K562 (cell line): Measurements from ENCODE around the gene UBL3. TPM values are rescaled to one million over a fixed set of nuclear protein-coding genes. Genes with fewer than 3 reads are reported as not detected.

ENCODE experiments used
- ATAC-seq: fragments of 200-7000 bp; cut with Tn5 transposase; 3 replicates; pipeline ENCODE4 v1.9.1; 2020; ENCODE audit warnings: moderate library complexity
- BruUV-seq: library from RNA; stranded (reverse); fragments of 400-500 nt; replicated peaks from 2 replicates; lab custom pipeline; 2021; lab: Mats Ljungman, UMichigan
- CTCF ChIA-PET: fragments of 300-600 bp; formaldehyde crosslinking; extraction: SDS; loops from one replicate; lab custom pipeline; 2021; ENCODE audit warnings: low intra/inter-chr PET ratio; lab: Yijun Ruan, JAX
- POLR2A ChIA-PET: fragments of 300-600, 350-650 bp; sonication (Branson Sonifier 250); formaldehyde crosslinking; extraction: SDS; loops from one replicate; lab custom pipeline; 2021; ENCODE audit warnings: antibody characterized with exemption, inconsistent platforms; lab: Yijun Ruan, JAX
- DNase-seq, 4 experiments: peaks; one replicate each; pipeline versions ENCODE4 v3.0.0 to v3.0.0-alpha.2; 2011 to 2018; ENCODE audit warnings: low spot score in 3 of 4, mixed read lengths in 3 of 4; ENCODE audit errors: extremely low read depth in 1 of 4
- FAIRE-seq: peaks from 2 replicates; lab custom pipeline; 2011; peaks lifted over from hg19 to GRCh38; lab: Jason Lieb, UNC
- H2AFZ ChIP-seq: 2 replicates; pipeline ENCODE4 v1.6.0; 2011; ENCODE audit warnings: low read depth, low read length, control low read depth, inconsistent platforms
- H3K27ac ChIP-seq: fragments of 200-600 bp; 3 replicates; pipeline ENCODE4 v1.8.0; 2011; ENCODE audit warnings: low read depth, mild to moderate bottlenecking, control low read depth, inconsistent platforms, low read length, moderate library complexity, mixed read lengths; ENCODE audit errors: extremely low read depth
- H3K27me3 ChIP-seq, 2 experiments: fragments of 300-600 bp in 1 of 2; 2 replicates in 1 of 2; 3 replicates in 1 of 2; pipeline versions ENCODE4 v1.6.0 to v1.8.0; 2011; ENCODE audit warnings: inconsistent platforms in 2 of 2, low read length in 2 of 2, mild to moderate bottlenecking in 1 of 2, mixed read lengths in 1 of 2, moderate library complexity in 1 of 2; ENCODE audit not compliant: control insufficient read depth in 2 of 2, insufficient read depth in 2 of 2
- H3K36me3 ChIP-seq: fragments of 300-600 bp; 3 replicates; pipeline ENCODE4 v1.8.0; 2011; ENCODE audit warnings: mild to moderate bottlenecking, low read length, inconsistent platforms; ENCODE audit not compliant: control insufficient read depth, insufficient read depth
- H3K4me1 ChIP-seq, 2 experiments: fragments of 200-600 bp in 1 of 2; replicated peaks in 1 of 2; 2 replicates in 1 of 2; 3 replicates in 1 of 2; pipeline versions ENCODE4 v1.5.1 to v1.8.0; 2011; ENCODE audit warnings: inconsistent platforms in 2 of 2, low read length in 2 of 2, mild to moderate bottlenecking in 1 of 2, mixed read lengths in 1 of 2, moderate library complexity in 1 of 2; ENCODE audit not compliant: control insufficient read depth in 2 of 2, insufficient read depth in 2 of 2
- H3K4me2 ChIP-seq: 2 replicates; pipeline ENCODE4 v1.6.1; 2011; ENCODE audit warnings: low read length, control low read depth, inconsistent platforms, mixed read lengths; ENCODE audit not compliant: insufficient read depth
- H3K4me3 ChIP-seq: fragments of 200-600 bp; sonication (generic), shearing (Covaris generic); 2 replicates; pipeline ENCODE4 v1.5.1; 2016; ENCODE audit warnings: control low read depth, inconsistent platforms
- H3K79me2 ChIP-seq: fragments of 200-600 bp; 3 replicates; pipeline ENCODE4 v1.8.0; 2011; ENCODE audit warnings: low read length, inconsistent platforms; ENCODE audit not compliant: control insufficient read depth, insufficient read depth
- H3K9ac ChIP-seq, 2 experiments: 2 replicates each; pipeline versions ENCODE4 v1.6.0 to v1.6.1; 2011; ENCODE audit warnings: low read depth in 2 of 2, low read length in 2 of 2, control low read depth in 1 of 2, inconsistent platforms in 1 of 2, mild to moderate bottlenecking in 1 of 2, mixed read lengths in 1 of 2; ENCODE audit not compliant: insufficient read depth in 1 of 2
- H3K9me1 ChIP-seq: one replicate; pipeline ENCODE4 v1.6.0; 2011; ENCODE audit warnings: inconsistent platforms, mild to moderate bottlenecking, low read length, moderate library complexity; ENCODE audit not compliant: control insufficient read depth, insufficient read depth
- H3K9me3 ChIP-seq: replicated peaks from 2 replicates; pipeline ENCODE4 v1.5.1; 2011; ENCODE audit warnings: low read depth, low read length, inconsistent platforms; ENCODE audit not compliant: control insufficient read depth, insufficient read depth
- H4K20me1 ChIP-seq: replicated peaks from 2 replicates; pipeline ENCODE4 v1.6.1; 2011; ENCODE audit warnings: low read length, inconsistent platforms, mixed read lengths; ENCODE audit not compliant: control insufficient read depth, insufficient read depth
- ARHGAP35 ChIP-seq: fragments of 450-650 bp; IDR thresholded peaks from 2 replicates; pipeline ENCODE4 v1.6.1; 2018; ENCODE audit not compliant: partially characterized antibody
- CBX3 ChIP-seq, 2 experiments: IDR thresholded peaks; 1 replicate in 1 of 2; 2 replicates in 1 of 2; pipeline ENCODE4 v1.6.1; 2012; ENCODE audit warnings: inconsistent platforms in 2 of 2, low read length in 2 of 2, borderline replicate concordance in 1 of 2, control low read depth in 1 of 2
- CGGBP1 ChIP-seq: fragments of 250-450 bp; sonication (Bioruptor Pico); IDR thresholded peaks from 2 replicates; pipeline ENCODE4 v1.9.0; 2021; ENCODE audit warnings: mild to moderate bottlenecking
- NFATC3 ChIP-seq: fragments of 450-650 bp; IDR thresholded peaks from 2 replicates; pipeline ENCODE4 v1.6.1; 2017; ENCODE audit warnings: mild to moderate bottlenecking
- PCBP1 ChIP-seq: fragments of 200-400 bp; formaldehyde crosslinking; IDR thresholded peaks from 2 replicates; pipeline ENCODE4 v1.6.1; 2018; ENCODE audit warnings: mild to moderate bottlenecking, low read depth, low read length; ENCODE audit not compliant: poor library complexity, severe bottlenecking
- WGBS: fragments of 100-300 bp; shearing (Covaris generic); methylation state at CpG from one replicate; pipeline ENCODE4 v1.1.6; 2016; ENCODE audit warnings: low coverage, mixed read lengths; ENCODE audit not compliant: insufficient coverage; ENCODE audit errors: missing lambda C conversion rate; 5-methylcytosine and 5-hydroxymethylcytosine counted together
- in situ Hi-C: fragments of 300-500 bp; cut with MboI; formaldehyde crosslinking; loops from 4 replicates; pipeline ENCODE4 v1.15.0; 2018; ENCODE audit warnings: inconsistent platforms, mixed read lengths
- intact Hi-C: fragments of 100-400 bp; cut with micrococcal nuclease; formaldehyde crosslinking; loops from 2 replicates; pipeline ENCODE4 v1.14.2; 2022
- polyA plus RNA-seq, 8 experiments: library from polyadenylated mRNA; depleted of rRNA in 4 of 8; stranded (reverse) in 5 of 8; unstranded in 3 of 8; fragments of >200 nt; fragmentation: Nextera tagmentation in 2 of 8; fragmentation: Illumina TruSeq in 1 of 8; extraction: Ambion mirVana in 2 of 8; extraction: Trizol in 1 of 8; gene quantifications; 2 replicates each; pipeline versions ENCODE4 v1.2.1 to v1.2.3, GENCODE V29; 2011 to 2014; ENCODE audit warnings: inconsistent platforms in 1 of 8, missing spikeins in 1 of 8
- total RNA-seq, 7 experiments: library from RNA; depleted of rRNA in 6 of 7; stranded (reverse); fragments of >200 nt in 6 of 7; fragmentation: Illumina TruSeq in 2 of 7; extraction: Trizol in 2 of 7; gene quantifications; 2 replicates each; pipeline versions ENCODE4 v1.2.1 to v1.2.3, GENCODE V29; 2011 to 2021; ENCODE audit warnings: low replicate concordance in 1 of 7
- TF ChIP-seq, protein P1 (sequence below): fragments of 450-650 bp; formaldehyde crosslinking; IDR thresholded peaks from 2 replicates; pipeline ENCODE4 v1.4.0; 2020; ENCODE audit warnings: mild to moderate bottlenecking, moderate library complexity
- TF ChIP-seq, protein P2 (sequence below): IDR thresholded peaks from 2 replicates; pipeline ENCODE4 v1.6.1; 2014; ENCODE audit warnings: antibody characterized with exemption

The UBL3 gene
- total and polyA plus RNA-seq, 9 of the 15 experiments (the other 6 are each of a cell fraction or from before 2014, with no cell fraction given) = 0.64 to 2.4 (median 1.8) TPM

GRCh38 chr13:29745704-29746103 is 104.7 kb downstream of the UBL3 start:
- H3K4me1 ChIP-seq = no peaks in the 10 kb centered on the region
- in situ Hi-C loops (no loop called here), intact Hi-C loops (no loop called here)
- no peaks in the 10 kb centered on the region for H3K79me2 ChIP-seq
- CTCF ChIA-PET = no interaction called here
- FAIRE-seq (no peak), ATAC-seq (no peak), DNase-seq (no peak)
- H3K9me1 ChIP-seq = no peaks in the 10 kb centered on the region
- no peak overlapping the region for H2AFZ ChIP-seq
- no peak for TF ChIP-seq ARHGAP35
- no peak for TF ChIP-seq PCBP1
- TF ChIP-seq NFATC3 = no peak
- TF ChIP-seq, protein P1, sequence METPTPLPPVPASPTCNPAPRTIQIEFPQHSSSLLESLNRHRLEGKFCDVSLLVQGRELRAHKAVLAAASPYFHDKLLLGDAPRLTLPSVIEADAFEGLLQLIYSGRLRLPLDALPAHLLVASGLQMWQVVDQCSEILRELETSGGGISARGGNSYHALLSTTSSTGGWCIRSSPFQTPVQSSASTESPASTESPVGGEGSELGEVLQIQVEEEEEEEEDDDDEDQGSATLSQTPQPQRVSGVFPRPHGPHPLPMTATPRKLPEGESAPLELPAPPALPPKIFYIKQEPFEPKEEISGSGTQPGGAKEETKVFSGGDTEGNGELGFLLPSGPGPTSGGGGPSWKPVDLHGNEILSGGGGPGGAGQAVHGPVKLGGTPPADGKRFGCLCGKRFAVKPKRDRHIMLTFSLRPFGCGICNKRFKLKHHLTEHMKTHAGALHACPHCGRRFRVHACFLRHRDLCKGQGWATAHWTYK = no peak
- TF ChIP-seq, protein P2, sequence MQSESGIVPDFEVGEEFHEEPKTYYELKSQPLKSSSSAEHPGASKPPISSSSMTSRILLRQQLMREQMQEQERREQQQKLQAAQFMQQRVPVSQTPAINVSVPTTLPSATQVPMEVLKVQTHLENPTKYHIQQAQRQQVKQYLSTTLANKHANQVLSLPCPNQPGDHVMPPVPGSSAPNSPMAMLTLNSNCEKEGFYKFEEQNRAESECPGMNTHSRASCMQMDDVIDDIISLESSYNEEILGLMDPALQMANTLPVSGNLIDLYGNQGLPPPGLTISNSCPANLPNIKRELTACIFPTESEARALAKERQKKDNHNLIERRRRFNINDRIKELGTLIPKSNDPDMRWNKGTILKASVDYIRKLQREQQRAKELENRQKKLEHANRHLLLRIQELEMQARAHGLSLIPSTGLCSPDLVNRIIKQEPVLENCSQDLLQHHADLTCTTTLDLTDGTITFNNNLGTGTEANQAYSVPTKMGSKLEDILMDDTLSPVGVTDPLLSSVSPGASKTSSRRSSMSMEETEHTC = no peak
- no peak for TF ChIP-seq CBX3 (IDR thresholded peaks at IDR 0.05; ENCODE audit: borderline replicate concordance in 1 of 2, low read length in 2 of 2)
- no peak for TF ChIP-seq CGGBP1 (CRISPR knock-in tag)
- no peaks in the 10 kb centered on the region for H4K20me1 ChIP-seq
- H3K27ac ChIP-seq = no peak overlapping the region
- WGBS = 0% methylated on average over 2 of the region's 6 CpGs
- no peaks in the 10 kb centered on the region for H3K36me3 ChIP-seq
- no peak overlapping the region for H3K4me2 ChIP-seq
- no peak overlapping the region for H3K9ac ChIP-seq
- BruUV-seq = no TSS peak
- no peaks in the 10 kb centered on the region for H3K9me3 ChIP-seq
- peaks cover 0 to 13% of the 10 kb centered on the region in 2 experiments; a peak in 2 of 5 replicates for H3K27me3 ChIP-seq
- POLR2A ChIA-PET = no interaction called here
- no peak overlapping the region for H3K4me3 ChIP-seq
